Esophagus mucosa (tissue), 1 donor: ENCODE data around the gene CCDC18. TPM values are rescaled to one million over a fixed set of nuclear protein-coding genes. Genes with fewer than 3 reads are reported as not detected.

ENCODE experiments used
- ATAC-seq: fragments of 200-7000 bp; cut with Tn5 transposase; one replicate; pipeline ENCODE4 v1.9.1; 2020
- total RNA-seq: library from RNA; stranded (reverse); gene quantifications from one replicate; pipeline ENCODE4 v1.2.4, GENCODE V29; 2023
- donor health status: DM: yes; HTN: yes; CAD: no.

CCDC18 gene
- total RNA-seq, 1 donor from 2014 or later: 4.3 TPM

DNA sequence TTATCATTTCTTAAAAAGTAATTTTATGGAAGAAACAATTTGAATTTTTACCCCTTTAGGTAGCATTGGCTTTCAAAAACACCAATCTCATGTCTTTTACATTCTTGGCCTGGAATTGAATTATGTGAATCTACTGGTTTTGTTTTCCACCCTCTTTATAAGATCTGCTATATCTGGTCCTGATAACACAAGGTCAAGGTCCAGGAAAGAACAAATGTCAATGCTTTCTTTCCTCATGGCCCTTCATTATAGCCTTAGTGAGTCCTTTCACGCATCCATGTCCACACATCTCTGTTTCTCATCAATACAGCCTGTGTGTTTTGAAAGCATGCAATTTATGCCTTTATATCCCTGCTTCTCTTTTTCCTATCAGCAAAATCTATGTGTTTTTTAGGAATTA lies 141.2 kb downstream of the CCDC18 start:
- no peak for ATAC-seq

DNA sequence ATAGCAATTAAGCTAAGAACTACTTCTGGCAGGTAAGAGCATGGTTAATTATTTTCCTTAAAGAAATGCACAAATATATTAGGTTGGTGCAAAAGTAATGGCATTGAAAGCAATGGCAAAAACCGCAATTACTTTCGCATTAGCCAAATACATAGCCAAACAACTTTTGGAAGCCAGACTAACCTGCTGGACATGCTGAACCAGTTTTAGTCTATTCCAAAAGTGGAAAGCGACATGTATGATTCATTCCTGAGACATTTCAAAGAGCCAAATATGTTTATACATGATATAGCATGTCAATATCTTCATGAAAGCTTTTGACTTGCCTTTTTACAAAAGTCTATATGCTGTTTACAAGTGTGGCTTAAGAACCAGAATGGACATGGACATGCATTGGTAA lies 141.8 kb downstream of the CCDC18 start:
- peak; percentile 80 for ATAC-seq

DNA sequence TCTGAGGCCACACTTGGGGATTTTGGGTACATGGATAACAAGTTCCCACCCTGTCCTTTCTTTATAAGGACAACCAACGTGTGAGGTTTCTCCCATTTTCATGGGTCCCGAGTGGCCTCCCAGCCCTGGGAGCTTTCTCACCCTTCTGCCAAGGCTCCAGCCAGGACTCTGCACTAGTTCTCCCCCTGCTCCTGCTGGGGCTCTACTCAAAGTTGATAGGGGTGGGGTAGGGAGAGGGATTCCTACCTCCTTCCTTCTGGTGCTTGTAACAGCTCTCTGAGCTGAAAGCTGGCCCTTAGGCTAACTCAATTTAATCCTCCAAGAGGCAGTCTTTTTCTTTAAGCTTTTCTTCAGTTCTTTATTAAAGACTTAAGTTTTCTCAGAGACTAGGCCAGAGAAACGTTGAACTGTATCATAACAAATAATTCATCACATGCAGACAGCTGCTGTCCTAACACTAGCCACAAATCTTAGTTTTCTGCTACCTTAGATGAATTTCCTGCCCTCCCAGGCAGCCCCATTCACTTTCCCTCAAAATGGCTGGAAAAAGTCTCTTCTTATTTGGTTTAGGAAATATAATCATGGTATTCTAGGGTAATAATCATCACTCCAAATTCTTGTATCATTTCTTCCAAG lies 142.8 kb downstream of the CCDC18 start:
- no peak for ATAC-seq

DNA sequence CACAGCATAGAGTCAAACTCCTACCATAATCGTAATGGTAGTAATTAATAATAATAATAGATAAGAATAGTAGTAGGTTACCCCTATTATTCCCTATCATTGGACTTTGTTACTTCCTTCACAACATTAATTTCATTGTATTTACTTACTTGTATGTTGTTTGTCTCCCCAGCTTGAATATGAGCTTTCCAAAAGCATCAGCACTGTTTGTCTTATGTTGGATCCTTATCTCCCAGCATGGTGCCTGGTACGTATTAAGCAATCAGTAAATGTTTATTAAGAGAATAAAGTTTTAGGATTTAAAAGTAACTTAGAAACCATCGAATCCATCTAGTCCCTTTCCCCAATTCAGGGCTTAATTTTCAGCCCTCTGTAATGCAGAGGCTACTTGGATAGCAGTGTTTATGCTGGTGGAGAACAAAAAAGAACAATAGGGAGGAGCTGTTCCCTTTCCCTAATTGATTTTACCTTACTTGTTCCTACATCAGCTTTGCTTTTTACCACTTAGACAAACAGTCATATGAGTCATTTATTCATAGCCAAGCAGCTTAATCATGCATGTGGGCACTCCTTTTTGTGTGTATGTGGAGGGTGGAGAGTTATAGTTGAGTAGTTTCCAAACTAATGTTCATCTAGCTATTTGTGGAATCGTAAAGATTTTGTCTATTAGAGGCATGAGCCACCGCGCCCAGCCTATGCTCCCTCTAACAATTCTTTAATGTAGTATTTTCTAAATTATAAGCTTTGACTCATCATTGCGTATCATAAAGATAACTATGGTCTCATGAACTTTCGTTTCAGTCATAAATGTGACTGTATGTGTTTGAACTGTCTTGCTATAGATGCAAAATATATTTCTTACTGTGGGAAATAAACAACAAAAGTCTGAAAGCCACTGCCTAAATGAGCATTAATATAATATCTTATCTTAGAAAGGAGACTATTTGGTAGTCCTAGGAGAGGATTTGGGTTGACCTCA lies 144.3 kb downstream of the CCDC18 start:
- peak; percentile 93 for ATAC-seq

Other genes starting within 250 kb of the CCDC18 start
- gene DIPK1A, start 219.3 kb upstream of the CCDC18 start, total RNA-seq: 2.8 TPM
- gene MTF2, start 101.4 kb upstream of the CCDC18 start, total RNA-seq: 10.2 TPM
- 21.8 TPM for gene TMED5, start 311 bp upstream of the CCDC18 start, total RNA-seq
- gene DR1, start 165.2 kb downstream of the CCDC18 start, total RNA-seq: 42.9 TPM